HG03432 (cell line): ENCODE measurements around the gene UTF1.

Experiments
- ATAC-seq: cut with Tn5 transposase; IDR thresholded peaks from one replicate; pipeline ENCODE4 v1.9.1; 2021; ENCODE audit warnings: mild to moderate bottlenecking, moderate library complexity; ENCODE audit not compliant: unreplicated experiment

Gene UTF1

GRCh38 chr10:133242611-133243356 lies 12.8 kb downstream of the UTF1 start:
- ATAC-seq, result no peak

- no peak for ATAC-seq
Observed at GRCh38 chr10:133243593-133243992, 13.6 kb downstream of the UTF1 start.

GRCh38 chr10:133245439-133246235 lies 15.6 kb downstream of the UTF1 start:
- ATAC-seq, result no peak

- no peak for ATAC-seq
Observed at GRCh38 chr10:133246236-133246626, 16.2 kb downstream of the UTF1 start.

GRCh38 chr10:133247681-133248333 lies 17.8 kb downstream of the UTF1 start:
- ATAC-seq, result no peak

- ATAC-seq, result no peak
Observed at GRCh38 chr10:133248334-133248715, 18.3 kb downstream of the UTF1 start.

GRCh38 chr10:133249094-133249780 lies 19.2 kb downstream of the UTF1 start:
- no peak for ATAC-seq

- ATAC-seq, result no peak
Observed at GRCh38 chr10:133249975-133250754, 20.1 kb downstream of the UTF1 start.

GRCh38 chr10:133251388-133252222 lies 21.6 kb downstream of the UTF1 start:
- ATAC-seq, result no peak

GRCh38 chr10:133252223-133252552 lies 22.2 kb downstream of the UTF1 start:
- ATAC-seq, result no peak

GRCh38 chr10:133253361-133253955 lies 23.4 kb downstream of the UTF1 start:
- no peak for ATAC-seq

- no peak for ATAC-seq
Observed at GRCh38 chr10:133254421-133255120, 24.6 kb downstream of the UTF1 start.

GRCh38 chr10:133255323-133255722 lies 25.3 kb downstream of the UTF1 start:
- ATAC-seq, result no peak

GRCh38 chr10:133257489-133258065 lies 27.6 kb downstream of the UTF1 start:
- peak; percentile 20 for ATAC-seq

- peak; percentile 28 for ATAC-seq
Observed at GRCh38 chr10:133258066-133258817, 28.2 kb downstream of the UTF1 start.

GRCh38 chr10:133258818-133259601 lies 29.0 kb downstream of the UTF1 start:
- no peak for ATAC-seq

- ATAC-seq, result no peak
Observed at GRCh38 chr10:133259602-133259989, 29.6 kb downstream of the UTF1 start.
